SK-N-SH treated with all-trans-retinoic acid at 6 μM for 48 hours (cell line): ENCODE data around the gene SLC35G6.

Source experiments
- ATAC-seq: fragments of 200-7000 bp; cut with Tn5 transposase; 3 replicates; pipeline ENCODE4 v1.9.1; 2020; ENCODE audit warnings: mild to moderate bottlenecking, moderate library complexity
- BACH2 ChIP-seq: fragments of 250-450 bp; sonication (Bioruptor Pico); IDR thresholded peaks from 2 replicates; pipeline ENCODE4 v1.9.0; 2021; ENCODE audit warnings: mild to moderate bottlenecking, borderline replicate concordance
- CREB5 ChIP-seq: fragments of 250-450 bp; sonication (Bioruptor Pico); IDR thresholded peaks from 2 replicates; pipeline ENCODE4 v1.5.1; 2020; ENCODE audit warnings: low read depth, mild to moderate bottlenecking, moderate library complexity
- CSDC2 ChIP-seq: fragments of 250-450 bp; sonication (Bioruptor Pico); IDR thresholded peaks from 2 replicates; pipeline ENCODE4 v1.5.0; 2020; ENCODE audit warnings: mild to moderate bottlenecking, moderate library complexity
- CSRNP3 ChIP-seq: fragments of 250-450 bp; sonication (Bioruptor Pico); IDR thresholded peaks from 2 replicates; pipeline ENCODE4 v1.5.1; 2021; ENCODE audit warnings: mild to moderate bottlenecking, moderate library complexity
- ESRRG ChIP-seq: fragments of 250-450 bp; sonication (Bioruptor Pico); IDR thresholded peaks from 2 replicates; pipeline ENCODE4 v1.6.1; 2021; ENCODE audit warnings: mild to moderate bottlenecking
- GLIS3 ChIP-seq: fragments of 250-450 bp; sonication (Bioruptor Pico); IDR thresholded peaks from 2 replicates; pipeline ENCODE4 v1.5.0; 2020; ENCODE audit warnings: mild to moderate bottlenecking, moderate library complexity
- ISL1 ChIP-seq: fragments of 250-450 bp; sonication (Bioruptor Pico); IDR thresholded peaks from 2 replicates; pipeline ENCODE4 v2.1.2; 2022; ENCODE audit warnings: mild to moderate bottlenecking, moderate library complexity
- PATZ1 ChIP-seq: fragments of 250-450 bp; sonication (Bioruptor Pico); IDR thresholded peaks from 2 replicates; pipeline ENCODE4 v1.8.0; 2020; ENCODE audit warnings: mild to moderate bottlenecking, moderate library complexity, borderline replicate concordance
- POU6F1 ChIP-seq: fragments of 250-450 bp; sonication (Bioruptor Pico); IDR thresholded peaks from 2 replicates; pipeline ENCODE4 v1.8.0; 2021; ENCODE audit warnings: low read depth, mild to moderate bottlenecking, moderate library complexity, borderline replicate concordance
- PPARA ChIP-seq: fragments of 250-450 bp; sonication (Bioruptor Pico); IDR thresholded peaks from 2 replicates; pipeline ENCODE4 v1.5.0; 2020; ENCODE audit warnings: mild to moderate bottlenecking, borderline replicate concordance
- SNAI2 ChIP-seq: fragments of 250-450 bp; sonication (Bioruptor Pico); IDR thresholded peaks from 2 replicates; pipeline ENCODE4 v1.5.0; 2020; ENCODE audit warnings: mild to moderate bottlenecking, moderate library complexity
- TCF4 ChIP-seq: fragments of 250-450 bp; sonication (Bioruptor Pico); IDR thresholded peaks from 2 replicates; pipeline ENCODE4 v1.8.0; 2021; ENCODE audit warnings: mild to moderate bottlenecking, moderate library complexity, borderline replicate concordance
- TOX ChIP-seq: fragments of 250-450 bp; sonication (Bioruptor Pico); IDR thresholded peaks from 2 replicates; pipeline ENCODE4 v1.8.0; 2021; ENCODE audit warnings: mild to moderate bottlenecking, moderate library complexity, borderline replicate concordance
- TSHZ2 ChIP-seq: fragments of 250-450 bp; sonication (Bioruptor Pico); IDR thresholded peaks from 2 replicates; pipeline ENCODE4 v1.5.0; 2020; ENCODE audit warnings: mild to moderate bottlenecking, moderate library complexity
- ZC3H10 ChIP-seq: fragments of 250-450 bp; sonication (Bioruptor Pico); IDR thresholded peaks from 2 replicates; pipeline ENCODE4 v1.5.1; 2021; ENCODE audit warnings: mild to moderate bottlenecking, moderate library complexity
- ZFP3 ChIP-seq: fragments of 250-450 bp; sonication (Bioruptor Pico); IDR thresholded peaks from 2 replicates; pipeline ENCODE4 v1.5.0; 2020; ENCODE audit warnings: mild to moderate bottlenecking, moderate library complexity
- ZFP30 ChIP-seq: fragments of 450-650 bp; formaldehyde crosslinking; IDR thresholded peaks from 2 replicates; pipeline ENCODE4 v1.5.0; 2022; ENCODE audit warnings: mild to moderate bottlenecking, moderate library complexity
- ZNF565 ChIP-seq: fragments of 450-650 bp; formaldehyde crosslinking; conservative IDR thresholded peaks from 2 replicates; pipeline ENCODE4 v1.5.0; 2020; ENCODE audit warnings: low read depth, mild to moderate bottlenecking, moderate library complexity
- ZNF70 ChIP-seq: fragments of 450-650 bp; formaldehyde crosslinking; IDR thresholded peaks from 2 replicates; pipeline ENCODE4 v1.5.0; 2020; ENCODE audit warnings: mild to moderate bottlenecking, moderate library complexity
- ZNF8 ChIP-seq: fragments of 450-650 bp; formaldehyde crosslinking; IDR thresholded peaks from 2 replicates; pipeline ENCODE4 v1.5.0; 2020; ENCODE audit warnings: mild to moderate bottlenecking, moderate library complexity

SLC35G6 gene

GRCh38 chr17:7475764-7476422, 5.4 kb upstream of the SLC35G6 start:
- TF ChIP-seq ZFP3 (CRISPR knock-in tag), result no peak
- ATAC-seq, result no peak

GRCh38 chr17:7476494-7476893, 4.8 kb upstream of the SLC35G6 start:
- no peak for TF ChIP-seq ZNF8 (CRISPR knock-in tag)
- TF ChIP-seq TSHZ2 (CRISPR knock-in tag), result no peak
- TF ChIP-seq PATZ1 (CRISPR knock-in tag), result no peak
- TF ChIP-seq ZNF70 (CRISPR knock-in tag), result no peak
- TF ChIP-seq ZFP30 (CRISPR knock-in tag), result no peak
- TF ChIP-seq SNAI2, result no peak
- no peak for TF ChIP-seq BACH2
- no peak for TF ChIP-seq CREB5
- TF ChIP-seq ISL1, result no peak
- no peak for TF ChIP-seq TOX (CRISPR knock-in tag)
- no peak for TF ChIP-seq ESRRG
- no peak for TF ChIP-seq ZC3H10 (CRISPR knock-in tag)

GRCh38 chr17:7476951-7477350, 4.3 kb upstream of the SLC35G6 start:
- TF ChIP-seq ZC3H10 (CRISPR knock-in tag) (no peak), GLIS3 (CRISPR knock-in tag) (no peak), CREB5 (no peak), CSDC2 (CRISPR knock-in tag) (no peak), BACH2 (no peak), ZFP30 (CRISPR knock-in tag) (no peak), TOX (CRISPR knock-in tag) (no peak), PATZ1 (CRISPR knock-in tag) (no peak), ESRRG (no peak), ISL1 (no peak), POU6F1 (no peak), ZNF565 (no peak), TCF4 (CRISPR knock-in tag) (no peak), TSHZ2 (CRISPR knock-in tag) (no peak), CSRNP3 (no peak), SNAI2 (no peak), PPARA (CRISPR knock-in tag) (no peak)
- TF ChIP-seq, all 23 proteins: peak for 0
- no peak for ATAC-seq

More at GRCh38 chr17:7476494-7476893, 4.8 kb upstream of the SLC35G6 start:
- peak; percentile 10; the same call in 1 of the 3 replicates for ATAC-seq
